ENCODE results near the gene XYLT1.

The XYLT1 gene

GRCh38 chr16:17518441-17518840 lies 47.7 kb upstream of the XYLT1 start:
- TF ChIP-seq FOXM1 (IDR thresholded peaks at IDR 0.05; ENCODE audit: borderline replicate concordance, low read depth) (no peak), EGR1 (IDR thresholded peaks at IDR 0.05) (no peak), YY1 (IDR thresholded peaks at IDR 0.05; ENCODE audit: low read depth) (no peak), REST (IDR thresholded peaks at IDR 0.05; ENCODE audit: low read depth) (no peak), TCF12 (IDR thresholded peaks at IDR 0.05; ENCODE audit: low read depth) (no peak), RAD21 (IDR thresholded peaks at IDR 0.05; ENCODE audit: low read depth) (no peak), ZBTB7A (IDR thresholded peaks at IDR 0.05; ENCODE audit: low read depth) (no peak)

GRCh38 chr16:17515421-17516210 lies 44.9 kb upstream of the XYLT1 start:
- TF ChIP-seq CREB1 (IDR thresholded peaks at IDR 0.05; ENCODE audit: low read depth) (no peak), TAF1 (IDR thresholded peaks at IDR 0.05; ENCODE audit: low read depth) (no peak), CEBPB (IDR thresholded peaks at IDR 0.05) (no peak), TEAD4 (IDR thresholded peaks at IDR 0.05) (no peak), EGR1 (IDR thresholded peaks at IDR 0.05) (no peak), YY1 (IDR thresholded peaks at IDR 0.05; ENCODE audit: low read depth) (no peak), USF1 (IDR thresholded peaks at IDR 0.05) (no peak)

GRCh38 chr16:17512636-17513220 lies 42.0 kb upstream of the XYLT1 start:
- TF ChIP-seq CREB1 (IDR thresholded peaks at IDR 0.05; ENCODE audit: low read depth) = no peak
- TF ChIP-seq TCF12 (IDR thresholded peaks at IDR 0.05; ENCODE audit: low read depth) = no peak
- no peak for TF ChIP-seq EP300 (IDR thresholded peaks at IDR 0.05; ENCODE audit: borderline replicate concordance)

- TF ChIP-seq RAD21 (IDR thresholded peaks at IDR 0.05; ENCODE audit: low read depth) (no peak), TEAD4 (IDR thresholded peaks at IDR 0.05) (no peak), CEBPB (IDR thresholded peaks at IDR 0.05) (no peak), YY1 (IDR thresholded peaks at IDR 0.05; ENCODE audit: low read depth) (no peak), REST (IDR thresholded peaks at IDR 0.05; ENCODE audit: low read depth) (no peak), EP300 (IDR thresholded peaks at IDR 0.05; ENCODE audit: borderline replicate concordance) (no peak), TAF1 (IDR thresholded peaks at IDR 0.05; ENCODE audit: low read depth) (no peak), ZBTB7A (IDR thresholded peaks at IDR 0.05; ENCODE audit: low read depth) (no peak), USF1 (IDR thresholded peaks at IDR 0.05) (no peak), CREB1 (IDR thresholded peaks at IDR 0.05; ENCODE audit: low read depth) (no peak), MAX (IDR thresholded peaks at IDR 0.05) (no peak), NFIC (IDR thresholded peaks at IDR 0.05) (no peak), FOXM1 (IDR thresholded peaks at IDR 0.05; ENCODE audit: borderline replicate concordance, low read depth) (no peak), EGR1 (IDR thresholded peaks at IDR 0.05) (no peak), TCF12 (IDR thresholded peaks at IDR 0.05; ENCODE audit: low read depth) (no peak)
Observed at GRCh38 chr16:17511340-17511739, 40.6 kb upstream of the XYLT1 start.

- TF ChIP-seq EGR1 (IDR thresholded peaks at IDR 0.05) = no peak
- TF ChIP-seq NFIC (IDR thresholded peaks at IDR 0.05) = no peak
- TF ChIP-seq ZBTB7A (IDR thresholded peaks at IDR 0.05; ENCODE audit: low read depth) = no peak
Observed at GRCh38 chr16:17510567-17510966, 39.8 kb upstream of the XYLT1 start.

GRCh38 chr16:17509194-17509593 lies 38.4 kb upstream of the XYLT1 start:
- TF ChIP-seq RAD21 (IDR thresholded peaks at IDR 0.05; ENCODE audit: low read depth) = no peak
- TF ChIP-seq TCF12 (IDR thresholded peaks at IDR 0.05; ENCODE audit: low read depth) = no peak
- TF ChIP-seq EGR1 (IDR thresholded peaks at IDR 0.05) = no peak
- TF ChIP-seq CREB1 (IDR thresholded peaks at IDR 0.05; ENCODE audit: low read depth) = no peak
- no peak for TF ChIP-seq FOXM1 (IDR thresholded peaks at IDR 0.05; ENCODE audit: borderline replicate concordance, low read depth)
- TF ChIP-seq TEAD4 (IDR thresholded peaks at IDR 0.05) = no peak
- TF ChIP-seq CEBPB (IDR thresholded peaks at IDR 0.05) = no peak
- no peak for TF ChIP-seq ZBTB7A (IDR thresholded peaks at IDR 0.05; ENCODE audit: low read depth)
- TF ChIP-seq MAX (IDR thresholded peaks at IDR 0.05) = no peak
- no peak for TF ChIP-seq TAF1 (IDR thresholded peaks at IDR 0.05; ENCODE audit: low read depth)
- TF ChIP-seq NFIC (IDR thresholded peaks at IDR 0.05) = no peak
- TF ChIP-seq EP300 (IDR thresholded peaks at IDR 0.05; ENCODE audit: borderline replicate concordance) = no peak
- no peak for TF ChIP-seq USF1 (IDR thresholded peaks at IDR 0.05)
- no peak for TF ChIP-seq YY1 (IDR thresholded peaks at IDR 0.05; ENCODE audit: low read depth)
- TF ChIP-seq REST (IDR thresholded peaks at IDR 0.05; ENCODE audit: low read depth) = no peak

Data from Ishikawa (cell line).